Lung (tissue), 12 donors: ENCODE data around the gene GPR119. TPM values are rescaled to one million over a fixed set of nuclear protein-coding genes. Genes with fewer than 3 reads are reported as not detected.

Source experiments
- ATAC-seq: fragments of 200-7000 bp; cut with Tn5 transposase; one replicate; pipeline ENCODE4 v1.9.1; 2020; ENCODE audit warnings: moderate number of reproducible peaks; ENCODE audit not compliant: insufficient read depth, low FRiP score
- DNase-seq, 3 donors: peaks; one replicate each; pipeline ENCODE4 v3.0.0-alpha.2; 2013 to 2017
- H3K27ac ChIP-seq, 2 donors: one replicate each; pipeline ENCODE4 v1.5.1; 2013; ENCODE audit warnings: mild to moderate bottlenecking in 2 of 2, moderate library complexity in 2 of 2, control low read depth in 1 of 2, inconsistent platforms in 1 of 2, low read depth in 1 of 2, low read length in 1 of 2
- H3K27me3 ChIP-seq, 3 donors: one replicate each; pipeline ENCODE4 v1.5.1; 2013; ENCODE audit warnings: low read length in 2 of 3; ENCODE audit not compliant: control insufficient read depth in 3 of 3, insufficient read depth in 3 of 3
- H3K36me3 ChIP-seq, 4 donors: one replicate each; pipeline ENCODE4 v1.5.1; 2013; ENCODE audit warnings: low read length in 4 of 4, mild to moderate bottlenecking in 1 of 4, moderate library complexity in 1 of 4; ENCODE audit not compliant: control insufficient read depth in 4 of 4, insufficient read depth in 4 of 4
- H3K4me1 ChIP-seq, 5 donors: one replicate each; pipeline ENCODE4 v1.5.1; 2013; ENCODE audit warnings: low read length in 5 of 5, mild to moderate bottlenecking in 2 of 5, moderate library complexity in 1 of 5; ENCODE audit not compliant: control insufficient read depth in 5 of 5, insufficient read depth in 5 of 5
- H3K4me3 ChIP-seq: one replicate; pipeline ENCODE4 v1.5.1; 2013; ENCODE audit warnings: mild to moderate bottlenecking, control low read depth, moderate library complexity
- H3K9ac ChIP-seq, 2 donors: one replicate each; pipeline ENCODE4 v1.5.1; 2013; ENCODE audit warnings: low read length in 2 of 2, control low read depth in 1 of 2; ENCODE audit not compliant: insufficient read depth in 1 of 2
- H3K9me3 ChIP-seq, 4 donors: one replicate each; pipeline ENCODE4 v1.5.1; 2013; ENCODE audit warnings: low read length in 3 of 4, mild to moderate bottlenecking in 1 of 4, moderate library complexity in 1 of 4; ENCODE audit not compliant: control insufficient read depth in 4 of 4, insufficient read depth in 3 of 4
- WGBS, 2 donors: extraction: QIAGEN DNeasy Blood & Tissue Kit; methylation state at CpG; one replicate each; pipeline ENCODE4 v1.1.7; 2013; 5-methylcytosine and 5-hydroxymethylcytosine counted together
- polyA plus RNA-seq, 2 donors: library from polyadenylated mRNA; stranded (reverse); fragments of 200-250 nt; gene quantifications; one replicate each; pipeline ENCODE4 v1.2.1, GENCODE V29; 2013
- total RNA-seq, 2 donors: library from RNA; depleted of rRNA in 1 of 2; stranded (reverse); fragments of >200 nt in 1 of 2; gene quantifications; one replicate each; pipeline ENCODE4 v1.2.1, GENCODE V29; 2014 to 2021
- TF ChIP-seq, protein P1 (sequence below): IDR thresholded peaks from 2 replicates; pipeline ENCODE4 v1.5.1; 2012; ENCODE audit warnings: mild to moderate bottlenecking; ENCODE audit errors: control extremely low read depth, extremely low read depth
- donor health status: control.
- donor health status: control.
- donor health status: Bipolar disorder and iron deficiency.
- donor health status: healthy.
- donor health status: DM: yes; HTN: yes; CAD: no.

Gene GPR119
- total and polyA plus RNA-seq, 4 donors, result not detected

DNA sequence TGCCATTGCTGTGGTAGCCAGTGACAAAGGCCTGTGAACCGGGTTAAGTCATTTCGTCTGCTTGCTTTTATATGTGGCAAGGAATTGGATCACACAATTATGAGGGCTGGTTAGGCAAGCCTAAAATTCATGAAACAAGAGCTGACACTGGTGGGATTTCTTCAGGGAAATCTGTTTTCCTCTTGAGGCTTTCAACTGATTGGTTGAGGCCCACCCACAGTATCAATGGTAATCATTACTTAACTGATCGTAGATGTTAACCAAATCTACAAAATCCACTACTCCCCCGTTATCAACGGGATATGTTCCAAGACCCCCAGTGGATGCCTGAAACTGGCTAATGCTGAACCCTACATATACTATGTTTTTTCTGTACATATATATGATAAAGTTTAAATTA lies 29.3 kb upstream of the GPR119 start:
- no peaks in the 10 kb centered on the region for H3K4me1 ChIP-seq
- H3K27ac ChIP-seq, result no peak overlapping the region
- no peaks in the 10 kb centered on the region for H3K27me3 ChIP-seq
- DNase-seq (no peak), ATAC-seq (no peak)
- H3K4me3 ChIP-seq, result no peak overlapping the region
- H3K9me3 ChIP-seq, result no peaks in the 10 kb centered on the region
- TF ChIP-seq, protein P1, sequence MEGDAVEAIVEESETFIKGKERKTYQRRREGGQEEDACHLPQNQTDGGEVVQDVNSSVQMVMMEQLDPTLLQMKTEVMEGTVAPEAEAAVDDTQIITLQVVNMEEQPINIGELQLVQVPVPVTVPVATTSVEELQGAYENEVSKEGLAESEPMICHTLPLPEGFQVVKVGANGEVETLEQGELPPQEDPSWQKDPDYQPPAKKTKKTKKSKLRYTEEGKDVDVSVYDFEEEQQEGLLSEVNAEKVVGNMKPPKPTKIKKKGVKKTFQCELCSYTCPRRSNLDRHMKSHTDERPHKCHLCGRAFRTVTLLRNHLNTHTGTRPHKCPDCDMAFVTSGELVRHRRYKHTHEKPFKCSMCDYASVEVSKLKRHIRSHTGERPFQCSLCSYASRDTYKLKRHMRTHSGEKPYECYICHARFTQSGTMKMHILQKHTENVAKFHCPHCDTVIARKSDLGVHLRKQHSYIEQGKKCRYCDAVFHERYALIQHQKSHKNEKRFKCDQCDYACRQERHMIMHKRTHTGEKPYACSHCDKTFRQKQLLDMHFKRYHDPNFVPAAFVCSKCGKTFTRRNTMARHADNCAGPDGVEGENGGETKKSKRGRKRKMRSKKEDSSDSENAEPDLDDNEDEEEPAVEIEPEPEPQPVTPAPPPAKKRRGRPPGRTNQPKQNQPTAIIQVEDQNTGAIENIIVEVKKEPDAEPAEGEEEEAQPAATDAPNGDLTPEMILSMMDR, result no peak
- H3K36me3 ChIP-seq, result peaks cover 0 to 11% (median 8%) of the 10 kb centered on the region in 4 donors
- WGBS, 2 donors, result 92 to 96% methylated on average over 5 of the region's 5 CpGs
- H3K9ac ChIP-seq, result no peak overlapping the region

DNA sequence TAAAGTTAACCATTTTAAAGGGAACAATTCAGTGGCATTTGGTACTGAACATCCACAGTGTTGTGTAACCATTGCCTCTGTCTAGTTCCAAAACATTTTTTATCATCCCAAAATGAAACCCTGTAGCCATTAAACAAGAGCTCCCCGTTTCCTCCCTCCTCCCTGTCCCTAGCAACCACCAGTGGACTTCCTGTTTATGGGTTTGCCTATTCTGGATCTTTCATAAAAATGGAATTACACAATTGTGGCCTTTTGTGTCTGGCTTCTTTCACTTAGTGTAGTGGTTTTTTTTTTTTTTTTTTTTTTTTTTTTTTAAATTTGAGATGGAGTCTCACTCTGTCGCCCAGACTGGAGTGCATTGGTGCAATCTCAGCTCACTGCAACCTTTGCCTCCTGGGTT lies 27.9 kb upstream of the GPR119 start:
- no peak for ATAC-seq

DNA sequence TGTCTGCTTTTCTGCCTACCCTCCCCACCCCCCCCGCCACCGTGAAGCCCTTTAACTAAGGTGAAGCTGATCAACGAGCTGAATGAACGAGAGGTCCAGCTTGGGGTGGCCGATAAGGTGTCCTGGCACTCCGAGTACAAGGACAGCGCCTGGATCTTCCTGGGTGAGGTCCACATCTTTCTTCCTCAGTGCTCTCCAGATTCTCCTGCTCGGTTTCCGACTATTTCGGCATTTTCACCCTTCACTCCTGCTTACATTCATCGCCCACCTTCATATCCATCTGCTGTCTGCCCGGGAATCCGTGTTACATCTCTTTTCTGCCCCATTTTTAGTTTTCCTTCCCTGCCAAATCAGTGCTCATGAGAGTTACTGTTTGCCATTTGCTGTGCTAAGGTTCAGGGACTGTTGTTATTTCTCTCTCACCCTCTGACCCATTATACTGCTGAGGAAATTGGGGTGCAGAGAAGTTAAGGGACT lies 16.8 kb upstream of the GPR119 start:
- no peak for DNase-seq
- 2 to 29% methylated on average over 12 to 13 of the region's 13 CpGs for WGBS, 2 donors
- Histone ChIP-seq H3K27me3 (peaks cover 0 to 11% (median 4%) of the 10 kb centered on the region in 3 donors), H3K4me3 (peak overlapping the region; percentile 59), H3K9ac (peak overlapping the region in 1 of 2 donors; percentile 46), H3K27ac (peak overlapping the region; percentile 61 to 75), H3K9me3 (peaks cover 0 to 3% (median 0%) of the 10 kb centered on the region in 4 donors), H3K36me3 (peaks cover 0 to 6% (median 2%) of the 10 kb centered on the region in 4 donors), H3K4me1 (peaks cover 0 to 6% (median 0%) of the 10 kb centered on the region in 5 donors)
- TF ChIP-seq, protein P1, result no peak
- peak; percentile 42 for ATAC-seq

More for the DNA sequence above, 27.9 kb upstream of the GPR119 start:
- peak in 2 of 3 donors; percentile 1 to 7 for DNase-seq
- no peaks in the 10 kb centered on the region for H3K27me3 ChIP-seq
- TF ChIP-seq, protein P1, result no peak
- peaks cover 0 to 15% (median 8%) of the 10 kb centered on the region in 4 donors for H3K36me3 ChIP-seq
- 20 to 68% methylated on average over 2 of the region's 2 CpGs for WGBS, 2 donors
- H3K27ac ChIP-seq, result no peak overlapping the region
- no peaks in the 10 kb centered on the region for H3K9me3 ChIP-seq
- H3K4me1 ChIP-seq, result no peaks in the 10 kb centered on the region
- H3K9ac ChIP-seq, result no peak overlapping the region
- no peak overlapping the region for H3K4me3 ChIP-seq
